Lower lobe of right lung (tissue), 2 donors: ENCODE measurements around the gene ALAD. TPM values are rescaled to one million over a fixed set of nuclear protein-coding genes. Genes with fewer than 3 reads are reported as not detected.

Experiments used
- ATAC-seq, 2 donors: fragments of 200-7000 bp; cut with Tn5 transposase; one replicate each; pipeline ENCODE4 v1.9.1; 2020 to 2022; ENCODE audit warnings: mild to moderate bottlenecking in 2 of 2, moderate library complexity in 2 of 2
- DNase-seq: peaks from one replicate; pipeline ENCODE4 v3.0.0-alpha.2; 2020
- H3K27ac ChIP-seq: fragments of 200-600 bp; one replicate; pipeline ENCODE4 v1.8.0; 2022
- H3K27me3 ChIP-seq: fragments of 200-600 bp; one replicate; pipeline ENCODE4 v1.8.0; 2022; ENCODE audit warnings: low read depth
- H3K36me3 ChIP-seq: fragments of 200-600 bp; one replicate; pipeline ENCODE4 v1.8.0; 2022; ENCODE audit warnings: mild to moderate bottlenecking
- H3K4me1 ChIP-seq: fragments of 200-600 bp; one replicate; pipeline ENCODE4 v1.8.0; 2022
- H3K4me3 ChIP-seq: fragments of 200-600 bp; one replicate; pipeline ENCODE4 v1.8.0; 2022; ENCODE audit warnings: mild to moderate bottlenecking
- H3K9me3 ChIP-seq: fragments of 200-600 bp; one replicate; pipeline ENCODE4 v1.8.0; 2022
- CTCF ChIP-seq: fragments of 200-600 bp; IDR thresholded peaks from one replicate; pipeline ENCODE4 v1.8.0; 2022; ENCODE audit warnings: antibody characterized with exemption, mild to moderate bottlenecking
- intact Hi-C: fragments of 100-400 bp; cut with DNase I; formaldehyde crosslinking; loops from one replicate; pipeline ENCODE4 v1.11.0; 2022
- total RNA-seq: library from RNA; stranded (reverse); fragmentation: NEBNext Ultra II Directional; extraction: Animal tissue kit (Norgen Biotek cat#: 25700); gene quantifications from one replicate; pipeline ENCODE4 v1.2.1, GENCODE V29; 2021
- donor health status: DM: no; HTN: yes; CAD: no; lungs with severe emphysema.

ALAD gene
- total RNA-seq, 1 donor from 2014 or later: 32.7 TPM

GRCh38 chr9:113398796-113399195, 2.3 kb downstream of the ALAD start:
- H3K27ac ChIP-seq: no peak overlapping the region
- ATAC-seq: no peak
- DNase-seq: no peak
- peaks cover 26% of the 10 kb centered on the region for H3K4me1 ChIP-seq
- H3K4me3 ChIP-seq: no peak overlapping the region
- no peak for TF ChIP-seq CTCF
- H3K27me3 ChIP-seq: no peaks in the 10 kb centered on the region
- no peaks in the 10 kb centered on the region for H3K9me3 ChIP-seq
- H3K36me3 ChIP-seq: peaks cover 7% of the 10 kb centered on the region
- intact Hi-C loops: no loop called here

- Histone ChIP-seq H3K4me1 (peaks cover 26% of the 10 kb centered on the region), H3K9me3 (no peaks in the 10 kb centered on the region), H3K36me3 (peaks cover 23% of the 10 kb centered on the region), H3K4me3 (no peak overlapping the region), H3K27ac (no peak overlapping the region), H3K27me3 (no peaks in the 10 kb centered on the region)
- ATAC-seq (no peak), DNase-seq (no peak)
- intact Hi-C loops: no loop called here
- TF ChIP-seq CTCF: no peak
These were observed 3.9 kb downstream of the ALAD start for GRCh38 chr9:113397203-113397631.

GRCh38 chr9:113395000-113395861, 5.9 kb downstream of the ALAD start:
- intact Hi-C loops: no loop called here
- TF ChIP-seq CTCF: no peak
- Histone ChIP-seq H3K27me3 (no peaks in the 10 kb centered on the region), H3K4me3 (no peak overlapping the region), H3K36me3 (peaks cover 42% of the 10 kb centered on the region), H3K4me1 (peaks cover 21% of the 10 kb centered on the region), H3K27ac (no peak overlapping the region), H3K9me3 (no peaks in the 10 kb centered on the region)
- DNase-seq (no peak), ATAC-seq (no peak)

- no peak overlapping the region for H3K4me3 ChIP-seq
- TF ChIP-seq CTCF: no peak
- H3K27ac ChIP-seq: no peak overlapping the region
- H3K4me1 ChIP-seq: peaks cover 3% of the 10 kb centered on the region
- no peaks in the 10 kb centered on the region for H3K9me3 ChIP-seq
- DNase-seq (no peak), ATAC-seq (no peak)
- H3K36me3 ChIP-seq: peaks cover 62% of the 10 kb centered on the region
- H3K27me3 ChIP-seq: no peaks in the 10 kb centered on the region
- intact Hi-C loops: no loop called here
These were observed 7.8 kb downstream of the ALAD start for GRCh38 chr9:113393281-113393680.

GRCh38 chr9:113391917-113392316, 9.2 kb downstream of the ALAD start:
- intact Hi-C loops: no loop called here
- H3K27me3 ChIP-seq: no peaks in the 10 kb centered on the region
- no peak for TF ChIP-seq CTCF
- H3K9me3 ChIP-seq: no peaks in the 10 kb centered on the region
- H3K4me1 ChIP-seq: no peaks in the 10 kb centered on the region
- no peak overlapping the region for H3K4me3 ChIP-seq
- DNase-seq (no peak), ATAC-seq (no peak)
- peaks cover 76% of the 10 kb centered on the region for H3K36me3 ChIP-seq
- H3K27ac ChIP-seq: no peak overlapping the region
